Measurements from ENCODE around the gene OR4D11.
"Not testable (repeated sequence)": the region's sequence is repeated elsewhere in the genome, so short reads cannot be mapped to it uniquely, and the experiment has no call there.

The OR4D11 gene

GRCh38 chr11:59503276-59503675 lies at the start of gene OR4D11:
OR4D11 (plus strand) TSS chr11:59503576; CDS start chr11:59503576, 0 bp downstream.
- no peak for DNase-seq

GRCh38 chr11:59456661-59457060 lies 46.7 kb upstream of the OR4D11 start, which contains the start of gene OR4D6:
OR4D6 (plus strand) TSS chr11:59456961; CDS start chr11:59456961, 0 bp downstream.
- no peak for DNase-seq

GRCh38 chr11:59459916-59460315 lies 43.5 kb upstream of the OR4D11 start:
- no peak for DNase-seq

- DNase-seq: no peak
Observed at GRCh38 chr11:59463190-59463641, 40.2 kb upstream of the OR4D11 start.

GRCh38 chr11:59473015-59473414 lies 30.4 kb upstream of the OR4D11 start, which contains the start of gene OR4D10:
OR4D10 (plus strand) TSS chr11:59473315; CDS start chr11:59477430, 4,115 bp downstream.
- no peak for DNase-seq

- no peak for DNase-seq
Observed at GRCh38 chr11:59475176-59475575, 28.2 kb upstream of the OR4D11 start.

- no peak for DNase-seq
Observed at GRCh38 chr11:59479906-59480305, 23.5 kb upstream of the OR4D11 start.

- no peak for DNase-seq
Observed at GRCh38 chr11:59480359-59480758, 23.0 kb upstream of the OR4D11 start.

GRCh38 chr11:59501931-59502330 lies 1.4 kb upstream of the OR4D11 start:
- no peak for DNase-seq

- DNase-seq: no peak
Observed at GRCh38 chr11:59510941-59511589, 7.7 kb downstream of the OR4D11 start, which contains the start of gene OR4D9. OR4D9 (plus strand) TSS chr11:59511539; CDS start chr11:59514913, 3,374 bp downstream.

- DNase-seq: no peak
Observed at GRCh38 chr11:59511675-59512074, 8.3 kb downstream of the OR4D11 start.

GRCh38 chr11:59520139-59520538 lies 16.8 kb downstream of the OR4D11 start:
- DNase-seq: not testable (repeated sequence)

GRCh38 chr11:59520741-59521140 lies 17.4 kb downstream of the OR4D11 start:
- DNase-seq: no peak

GRCh38 chr11:59523541-59523940 lies 20.2 kb downstream of the OR4D11 start:
- DNase-seq: no peak

GRCh38 chr11:59528711-59529110 lies 25.3 kb downstream of the OR4D11 start:
- DNase-seq: no peak

GRCh38 chr11:59532620-59533019 lies 29.2 kb downstream of the OR4D11 start:
- DNase-seq: no peak

- no peak for DNase-seq
Observed at GRCh38 chr11:59534676-59535075, 31.3 kb downstream of the OR4D11 start.

- DNase-seq: no peak
Observed at GRCh38 chr11:59542142-59542810, 38.9 kb downstream of the OR4D11 start.

GRCh38 chr11:59543713-59544112 lies 40.3 kb downstream of the OR4D11 start:
- not testable (repeated sequence) for DNase-seq

- no peak for DNase-seq
Observed at GRCh38 chr11:59544869-59545178, 41.4 kb downstream of the OR4D11 start.

GRCh38 chr11:59545179-59546020 lies 42.0 kb downstream of the OR4D11 start:
- no peak for DNase-seq

- DNase-seq: not testable (repeated sequence)
Observed at GRCh38 chr11:59547605-59548308, 44.4 kb downstream of the OR4D11 start.

- no peak for DNase-seq
Observed at GRCh38 chr11:59548309-59548656, 44.9 kb downstream of the OR4D11 start.

Data from NCI-H2081 (cell line).